Adrenal gland (tissue), 12 donors: ENCODE data around the gene SLC35B1. TPM values are rescaled to one million over a fixed set of nuclear protein-coding genes. Genes with fewer than 3 reads are reported as not detected.
A peak's percentile ranks its signal among the peaks of the same experiment; 100 is the strongest.

ENCODE experiments used
- DNase-seq, 7 donors: peaks; one replicate each; pipeline ENCODE4 v3.0.0-alpha.2; 2019 to 2020
- H3K27ac ChIP-seq, 5 donors: fragments of 200-600 bp; sonication (generic) in 4 of 5; 1 replicate in 3 of 5; 2 replicates in 2 of 5; pipeline versions ENCODE4 v1.5.1 to v1.8.0; 2016 to 2020; ENCODE audit warnings: mild to moderate bottlenecking in 1 of 5
- H3K27me3 ChIP-seq: fragments of 200-600 bp; 2 replicates; pipeline ENCODE4 v1.8.0; 2021
- H3K36me3 ChIP-seq, 2 donors: fragments of 200-600 bp; replicated peaks in 1 of 2; 1 replicate in 1 of 2; 2 replicates in 1 of 2; pipeline versions ENCODE4 v1.5.1 to v1.8.0; 2018 to 2022
- H3K4me1 ChIP-seq, 2 donors: fragments of 200-600 bp; replicated peaks in 1 of 2; 1 replicate in 1 of 2; 2 replicates in 1 of 2; pipeline versions ENCODE4 v1.5.1 to v1.8.0; 2018 to 2021
- H3K4me3 ChIP-seq, 4 donors: fragments of 200-600 bp; sonication (generic) in 3 of 4; one replicate each; pipeline ENCODE4 v1.5.1; 2016 to 2018
- H3K9me3 ChIP-seq, 3 donors: fragments of 200-600 bp; sonication (generic) in 1 of 3; replicated peaks in 1 of 3; 1 replicate in 2 of 3; 2 replicates in 1 of 3; pipeline versions ENCODE4 v1.5.1 to v1.8.0; 2016 to 2021
- CTCF ChIP-seq, 6 experiments: fragments of 450-650 bp in 4 of 6; fragments of 200-600 bp in 2 of 6; sonication (generic) in 1 of 6; IDR thresholded peaks; 1 replicate in 5 of 6; 2 replicates in 1 of 6; pipeline versions ENCODE4 v1.5.1 to v1.8.0; 2016 to 2021; ENCODE audit warnings: antibody characterized with exemption in 6 of 6, mild to moderate bottlenecking in 2 of 6, moderate library complexity in 1 of 6
- POLR2A ChIP-seq, 2 donors: fragments of 450-650 bp; IDR thresholded peaks; one replicate each; pipeline ENCODE4 v1.6.1; 2017; ENCODE audit warnings: antibody characterized with exemption in 2 of 2, mild to moderate bottlenecking in 2 of 2, moderate library complexity in 1 of 2
- WGBS, 4 donors: extraction: QIAGEN DNeasy Blood & Tissue Kit in 2 of 4; methylation state at CpG; one replicate each; pipeline versions ENCODE4 v1.1.5 to v1.1.7; 2013 to 2017; 5-methylcytosine and 5-hydroxymethylcytosine counted together
- intact Hi-C, 2 donors: fragments of 100-400 bp; cut with DNase I; formaldehyde crosslinking; loops; one replicate each; pipeline versions ENCODE4 v1.14.1 to v1.15.0; 2022 to 2023
- polyA plus RNA-seq, 3 donors: library from polyadenylated mRNA; stranded (reverse); fragments of 200-250 nt in 2 of 3; fragments of 350-450 nt in 1 of 3; fragmentation: Illumina TruSeq in 1 of 3; extraction: RNeasy Lipid Tissue Mini Kit (QIAGEN cat#74804) in 1 of 3; gene quantifications; one replicate each; pipeline ENCODE4 v1.2.3, GENCODE V29; 2013 to 2014
- total RNA-seq, 9 donors: library from RNA; depleted of rRNA in 4 of 9; stranded (reverse); fragments of >200 nt in 4 of 9; fragments of 120-200 nt in 1 of 9; fragmentation: NEBNext Ultra II Directional in 1 of 9; extraction: Animal tissue kit (Norgen Biotek cat#: 25700) in 1 of 9; gene quantifications; one replicate each; pipeline versions ENCODE4 v1.1.0 to v1.2.4, GENCODE V29; 2013 to 2023
- donor health status: healthy with polysubstance abuse.
- donor health status: Bipolar disorder and iron deficiency.
- donor health status: DM: yes; HTN: yes; CAD: no.
- donor health status: DM: no; HTN: no; CAD: no.
- donor health status: DM: no; HTN: no; CAD: no.
- donor health status: DM: yes; HTN: yes; CAD: no.

SLC35B1 gene
- total and polyA plus RNA-seq, 12 donors: 20.9 to 87.9 (median 43.0) TPM

GRCh38 chr17:49688848-49689247 lies 18.9 kb downstream of the SLC35B1 start:
- DNase-seq: no peak
- Histone ChIP-seq H3K4me1 (peaks cover 0 to 4% of the 10 kb centered on the region in 2 donors), H3K36me3 (no peaks in the 10 kb centered on the region), H3K9me3 (no peaks in the 10 kb centered on the region), H3K4me3 (no peak overlapping the region), H3K27ac (peak overlapping the region in 2 of 5 donors; percentile 30 to 62), H3K27me3 (no peaks in the 10 kb centered on the region)
- TF ChIP-seq POLR2A (IDR thresholded peaks at IDR 0.05) (no peak), CTCF (IDR thresholded peaks at IDR 0.05) (no peak)
- intact Hi-C loops: loop anchor here in 1 of 2 donors (10.0 kb wide), 1 partner anchor 64 kb away; no protein-coding TSS in a partner anchor
- 67 to 77% (median 72%) methylated on average over 4 of the region's 4 CpGs for WGBS, 4 donors

DNA sequence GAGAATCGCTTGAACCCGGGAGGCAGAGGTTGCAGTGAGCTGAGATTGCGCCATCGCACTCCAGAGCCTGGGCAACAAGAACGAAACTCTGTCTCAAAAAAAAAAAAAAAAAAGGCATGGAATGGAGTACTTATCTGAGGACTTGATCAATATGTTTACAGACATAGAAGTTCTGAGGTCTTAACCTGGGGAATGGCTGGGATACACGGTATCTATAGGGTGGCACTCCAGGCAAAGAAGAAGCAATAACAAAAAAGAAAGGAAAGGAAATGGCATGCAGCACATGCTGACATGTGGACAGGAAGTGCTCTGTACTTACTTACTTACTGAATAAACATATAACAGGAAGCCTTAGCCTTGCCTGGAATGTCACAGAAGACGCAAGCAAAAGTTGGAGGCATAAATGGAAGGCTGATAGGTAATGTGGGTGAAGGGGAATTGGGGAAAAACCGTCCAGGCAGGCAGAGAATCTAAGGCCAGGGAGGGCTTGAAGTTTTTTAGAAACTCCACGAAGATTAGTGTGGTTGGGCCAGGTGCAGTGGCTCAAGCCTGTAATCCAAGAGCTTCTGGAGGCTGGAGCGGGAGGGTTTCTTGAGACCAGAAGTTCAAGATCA lies 19.8 kb downstream of the SLC35B1 start:
- intact Hi-C loops: loop anchor here in 1 of 2 donors (10.0 kb wide), 1 partner anchor 63 kb away; no protein-coding TSS in a partner anchor
- Histone ChIP-seq H3K4me1 (peaks cover 0 to 4% of the 10 kb centered on the region in 2 donors), H3K36me3 (no peaks in the 10 kb centered on the region), H3K4me3 (no peak overlapping the region), H3K9me3 (no peaks in the 10 kb centered on the region), H3K27ac (peak overlapping the region in 3 of 5 donors; percentile 22 to 62 (median 30)), H3K27me3 (no peaks in the 10 kb centered on the region)
- DNase-seq: no peak
- no peak for TF ChIP-seq CTCF (IDR thresholded peaks at IDR 0.05)
- TF ChIP-seq POLR2A (IDR thresholded peaks at IDR 0.05): no peak
- WGBS, 4 donors: 51 to 66% (median 56%) methylated on average over 10 of the region's 10 CpGs

- DNase-seq: no peak
- Histone ChIP-seq H3K36me3 (no peaks in the 10 kb centered on the region), H3K27ac (no peak overlapping the region), H3K4me3 (no peak overlapping the region), H3K27me3 (no peaks in the 10 kb centered on the region), H3K4me1 (peaks cover 8 to 10% of the 10 kb centered on the region in 2 donors), H3K9me3 (no peaks in the 10 kb centered on the region)
- TF ChIP-seq CTCF (IDR thresholded peaks at IDR 0.05): no peak
- TF ChIP-seq POLR2A (IDR thresholded peaks at IDR 0.05): no peak
- intact Hi-C loops: loop anchor here in 1 of 2 donors (10.0 kb wide), 1 partner anchor 57 kb away; no protein-coding TSS in a partner anchor
- 64 to 66% (median 66%) methylated on average over 9 of the region's 9 CpGs for WGBS, 4 donors
Observed at GRCh38 chr17:49681106-49681979, 26.4 kb downstream of the SLC35B1 start.

DNA sequence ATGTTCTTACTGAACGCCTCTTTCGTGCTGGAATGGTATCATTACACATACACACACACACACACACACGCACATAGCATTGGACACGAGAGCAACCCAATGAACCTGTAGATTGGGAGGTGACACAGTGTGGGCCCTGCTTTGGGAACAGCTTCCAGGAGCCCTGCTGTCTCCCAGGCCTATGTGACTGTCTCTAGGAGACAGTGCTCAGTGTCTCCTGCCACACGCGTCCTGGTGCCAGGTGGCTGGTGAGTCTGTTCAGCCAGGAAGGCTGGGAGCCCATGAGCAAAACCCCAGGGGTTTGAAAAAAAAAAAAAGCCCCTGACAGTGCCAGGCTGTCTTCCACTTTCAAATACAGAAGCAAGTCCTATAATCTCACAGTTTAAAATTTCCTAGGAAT lies 27.4 kb downstream of the SLC35B1 start:
- Histone ChIP-seq H3K27me3 (no peaks in the 10 kb centered on the region), H3K4me3 (no peak overlapping the region), H3K27ac (no peak overlapping the region), H3K36me3 (no peaks in the 10 kb centered on the region), H3K4me1 (peaks cover 18 to 20% of the 10 kb centered on the region in 2 donors), H3K9me3 (no peaks in the 10 kb centered on the region)
- TF ChIP-seq POLR2A (IDR thresholded peaks at IDR 0.05) (no peak), CTCF (IDR thresholded peaks at IDR 0.05) (no peak)
- 64 to 80% (median 72%) methylated on average over 6 of the region's 6 CpGs for WGBS, 4 donors
- intact Hi-C loops: loop anchor here in 1 of 2 donors (10.0 kb wide), 1 partner anchor 56 kb away; no protein-coding TSS in a partner anchor
- DNase-seq: no peak
